ENCODE data around the gene GADL1.

DNA sequence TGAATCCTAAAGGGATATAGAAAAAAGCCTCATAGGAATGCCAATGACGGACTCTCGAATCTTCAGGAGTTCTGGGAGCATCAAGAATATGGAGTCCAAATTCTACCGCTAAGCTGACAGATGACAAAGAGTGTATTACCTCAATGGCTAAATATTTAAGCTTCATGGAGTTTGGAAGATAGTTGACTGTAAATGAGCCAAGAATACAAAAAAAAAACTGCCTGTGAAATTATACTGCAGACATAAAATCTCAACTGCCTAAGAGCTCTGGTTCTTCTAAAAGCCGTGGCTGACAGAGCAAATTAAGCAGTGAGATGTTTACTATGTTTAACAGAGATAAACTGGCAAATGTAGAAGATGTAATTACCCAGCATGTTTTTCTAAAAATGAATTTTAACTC is 140.0 kb downstream of the GADL1 start:
- TF ChIP-seq, protein P1, sequence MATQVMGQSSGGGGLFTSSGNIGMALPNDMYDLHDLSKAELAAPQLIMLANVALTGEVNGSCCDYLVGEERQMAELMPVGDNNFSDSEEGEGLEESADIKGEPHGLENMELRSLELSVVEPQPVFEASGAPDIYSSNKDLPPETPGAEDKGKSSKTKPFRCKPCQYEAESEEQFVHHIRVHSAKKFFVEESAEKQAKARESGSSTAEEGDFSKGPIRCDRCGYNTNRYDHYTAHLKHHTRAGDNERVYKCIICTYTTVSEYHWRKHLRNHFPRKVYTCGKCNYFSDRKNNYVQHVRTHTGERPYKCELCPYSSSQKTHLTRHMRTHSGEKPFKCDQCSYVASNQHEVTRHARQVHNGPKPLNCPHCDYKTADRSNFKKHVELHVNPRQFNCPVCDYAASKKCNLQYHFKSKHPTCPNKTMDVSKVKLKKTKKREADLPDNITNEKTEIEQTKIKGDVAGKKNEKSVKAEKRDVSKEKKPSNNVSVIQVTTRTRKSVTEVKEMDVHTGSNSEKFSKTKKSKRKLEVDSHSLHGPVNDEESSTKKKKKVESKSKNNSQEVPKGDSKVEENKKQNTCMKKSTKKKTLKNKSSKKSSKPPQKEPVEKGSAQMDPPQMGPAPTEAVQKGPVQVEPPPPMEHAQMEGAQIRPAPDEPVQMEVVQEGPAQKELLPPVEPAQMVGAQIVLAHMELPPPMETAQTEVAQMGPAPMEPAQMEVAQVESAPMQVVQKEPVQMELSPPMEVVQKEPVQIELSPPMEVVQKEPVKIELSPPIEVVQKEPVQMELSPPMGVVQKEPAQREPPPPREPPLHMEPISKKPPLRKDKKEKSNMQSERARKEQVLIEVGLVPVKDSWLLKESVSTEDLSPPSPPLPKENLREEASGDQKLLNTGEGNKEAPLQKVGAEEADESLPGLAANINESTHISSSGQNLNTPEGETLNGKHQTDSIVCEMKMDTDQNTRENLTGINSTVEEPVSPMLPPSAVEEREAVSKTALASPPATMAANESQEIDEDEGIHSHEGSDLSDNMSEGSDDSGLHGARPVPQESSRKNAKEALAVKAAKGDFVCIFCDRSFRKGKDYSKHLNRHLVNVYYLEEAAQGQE (IDR thresholded peaks at IDR 0.05) = no peak
- TF ChIP-seq, protein P2, sequence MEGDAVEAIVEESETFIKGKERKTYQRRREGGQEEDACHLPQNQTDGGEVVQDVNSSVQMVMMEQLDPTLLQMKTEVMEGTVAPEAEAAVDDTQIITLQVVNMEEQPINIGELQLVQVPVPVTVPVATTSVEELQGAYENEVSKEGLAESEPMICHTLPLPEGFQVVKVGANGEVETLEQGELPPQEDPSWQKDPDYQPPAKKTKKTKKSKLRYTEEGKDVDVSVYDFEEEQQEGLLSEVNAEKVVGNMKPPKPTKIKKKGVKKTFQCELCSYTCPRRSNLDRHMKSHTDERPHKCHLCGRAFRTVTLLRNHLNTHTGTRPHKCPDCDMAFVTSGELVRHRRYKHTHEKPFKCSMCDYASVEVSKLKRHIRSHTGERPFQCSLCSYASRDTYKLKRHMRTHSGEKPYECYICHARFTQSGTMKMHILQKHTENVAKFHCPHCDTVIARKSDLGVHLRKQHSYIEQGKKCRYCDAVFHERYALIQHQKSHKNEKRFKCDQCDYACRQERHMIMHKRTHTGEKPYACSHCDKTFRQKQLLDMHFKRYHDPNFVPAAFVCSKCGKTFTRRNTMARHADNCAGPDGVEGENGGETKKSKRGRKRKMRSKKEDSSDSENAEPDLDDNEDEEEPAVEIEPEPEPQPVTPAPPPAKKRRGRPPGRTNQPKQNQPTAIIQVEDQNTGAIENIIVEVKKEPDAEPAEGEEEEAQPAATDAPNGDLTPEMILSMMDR (IDR thresholded peaks at IDR 0.05) = no peak
- TF ChIP-seq MYC (IDR thresholded peaks at IDR 0.05; ENCODE audit: borderline replicate concordance, low read length) = no peak
- TF ChIP-seq RCOR1 (IDR thresholded peaks at IDR 0.05; ENCODE audit: low read depth, low read length) = no peak

Measured in A549 (cell line).